ENCODE measurements around the gene CAMTA1.
"Not testable (repeated sequence)": the region's sequence is repeated elsewhere in the genome, so short reads cannot be mapped to it uniquely, and the experiment has no call there.

Gene CAMTA1

DNA sequence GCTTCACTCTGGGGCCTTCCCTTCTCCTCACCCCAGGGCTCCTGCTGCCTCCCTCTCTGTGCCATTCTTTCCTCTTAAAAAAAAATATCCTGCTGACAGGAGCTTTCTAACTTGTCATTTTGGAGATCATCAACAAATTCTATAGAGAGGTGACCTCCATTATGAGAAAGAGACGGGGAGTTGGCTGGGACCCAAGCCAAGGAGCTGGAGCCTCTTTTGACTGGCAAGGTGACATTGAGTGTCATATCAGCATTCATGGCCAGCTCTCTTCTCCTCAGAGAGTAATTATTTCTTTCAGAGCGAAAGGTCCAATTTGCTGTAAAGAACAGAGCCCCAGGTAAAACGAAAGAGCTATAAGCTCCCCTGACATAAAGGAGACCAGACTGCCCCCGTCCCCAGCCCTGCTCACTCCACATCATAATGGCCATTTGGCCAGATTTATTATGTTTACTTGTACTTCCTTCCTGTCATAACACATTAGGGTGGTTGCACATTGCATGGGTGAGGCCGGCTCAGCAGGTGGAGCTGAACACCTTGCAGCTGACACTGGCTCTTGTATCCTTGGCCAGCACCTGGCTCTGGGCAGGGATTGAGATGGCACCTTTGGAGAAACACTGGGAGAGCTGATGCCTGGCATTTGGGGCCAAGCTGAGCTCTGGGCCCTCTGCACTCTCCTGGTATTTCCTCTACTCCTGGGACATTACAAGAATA is 581.9 kb downstream of the CAMTA1 start:
- DNase-seq (ENCODE audit: low read depth in 2 of 2), result no peak

DNA sequence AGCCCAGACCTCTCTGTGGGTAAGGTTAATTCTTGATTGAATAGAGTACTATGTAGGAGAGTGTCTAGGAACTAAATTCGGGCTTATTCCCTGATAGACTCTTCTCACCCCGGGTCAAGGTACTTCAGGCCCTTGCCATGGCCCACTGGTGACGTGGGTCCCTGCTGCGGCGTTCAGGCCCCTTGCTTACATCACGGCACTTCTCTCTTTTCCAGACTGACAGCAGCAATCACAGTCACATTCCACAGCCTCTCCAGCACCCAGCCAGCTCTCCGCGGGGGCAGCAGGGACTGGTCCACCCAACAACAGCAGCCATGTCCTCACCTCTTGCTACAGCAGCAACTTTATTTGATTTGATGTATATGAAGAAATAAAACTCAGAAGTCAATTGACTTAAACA is 584.6 kb downstream of the CAMTA1 start:
- no peak for DNase-seq (ENCODE audit: low read depth in 2 of 2)

DNA sequence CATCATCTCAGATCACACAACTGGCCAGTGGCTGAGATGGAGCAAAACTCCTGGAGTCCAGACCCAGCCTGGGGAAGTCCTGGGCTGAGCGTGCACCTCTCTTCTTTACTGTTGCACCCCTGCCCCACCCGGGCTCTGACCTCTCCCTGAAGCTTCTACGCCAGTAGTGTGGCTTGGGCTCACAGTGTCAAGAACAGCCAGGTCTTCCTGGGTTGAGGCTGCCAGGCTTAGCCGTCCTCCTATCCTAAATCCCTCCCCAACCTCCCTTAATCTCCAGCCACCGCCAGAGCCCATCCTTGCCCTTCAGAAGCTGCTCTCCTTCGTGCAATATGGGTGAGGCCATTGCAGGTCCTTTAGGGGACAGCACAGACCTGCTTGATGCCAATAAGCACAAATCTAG is 586.7 kb downstream of the CAMTA1 start:
- no peak for DNase-seq (ENCODE audit: low read depth in 2 of 2)

DNA sequence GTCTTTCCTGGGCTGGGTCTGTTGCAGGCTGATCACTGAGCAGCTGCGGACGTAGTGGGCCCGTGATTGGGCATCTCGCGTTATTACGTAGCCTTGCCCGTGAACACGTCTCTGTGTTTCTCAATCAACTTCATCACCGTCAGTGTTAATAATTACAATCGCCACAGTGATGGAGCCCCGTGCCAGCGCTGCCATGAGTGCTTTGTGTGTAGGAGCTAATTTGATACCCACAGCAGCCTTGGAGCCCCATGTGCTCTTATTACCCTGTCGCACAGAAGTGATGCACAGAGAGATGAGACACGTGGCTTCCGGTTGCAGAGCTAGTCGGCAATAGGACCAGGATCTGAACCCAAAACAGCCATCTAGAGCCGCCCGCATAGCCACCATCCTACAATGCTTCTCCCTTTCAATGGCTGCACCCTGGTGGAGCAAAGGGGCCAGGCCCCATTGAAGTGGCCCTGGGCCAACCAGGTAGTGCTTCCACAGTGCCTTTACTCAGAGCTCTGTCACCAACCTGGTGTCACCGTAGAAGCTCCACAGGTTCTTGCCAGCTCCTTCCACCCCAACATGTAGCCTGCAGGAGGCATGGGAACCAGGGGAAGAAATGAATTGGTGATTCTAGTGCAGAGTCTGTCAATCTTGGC is 587.3 kb downstream of the CAMTA1 start:
- DNase-seq (ENCODE audit: low read depth in 2 of 2), result no peak

DNA sequence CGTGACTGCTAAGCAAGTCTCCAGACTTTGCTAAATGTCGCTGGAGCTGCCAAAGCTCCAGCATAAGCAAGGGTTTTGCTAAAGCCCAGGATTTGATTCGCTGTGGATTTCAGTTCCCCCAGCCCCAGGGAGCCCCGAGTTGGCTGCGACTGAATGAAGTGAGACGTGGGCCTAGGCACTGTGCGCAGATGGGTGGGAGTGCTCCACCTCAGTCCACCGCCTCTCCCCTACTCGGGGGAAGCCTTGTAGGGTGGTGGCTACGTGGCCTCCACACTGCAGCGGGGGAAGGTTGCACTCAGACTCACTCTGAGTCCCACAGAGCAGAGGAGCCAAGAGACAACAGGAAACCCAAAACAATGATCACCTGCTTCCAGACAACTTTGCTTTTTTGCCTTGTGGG is 588.0 kb downstream of the CAMTA1 start:
- DNase-seq (ENCODE audit: low read depth in 2 of 2), result no peak

DNA sequence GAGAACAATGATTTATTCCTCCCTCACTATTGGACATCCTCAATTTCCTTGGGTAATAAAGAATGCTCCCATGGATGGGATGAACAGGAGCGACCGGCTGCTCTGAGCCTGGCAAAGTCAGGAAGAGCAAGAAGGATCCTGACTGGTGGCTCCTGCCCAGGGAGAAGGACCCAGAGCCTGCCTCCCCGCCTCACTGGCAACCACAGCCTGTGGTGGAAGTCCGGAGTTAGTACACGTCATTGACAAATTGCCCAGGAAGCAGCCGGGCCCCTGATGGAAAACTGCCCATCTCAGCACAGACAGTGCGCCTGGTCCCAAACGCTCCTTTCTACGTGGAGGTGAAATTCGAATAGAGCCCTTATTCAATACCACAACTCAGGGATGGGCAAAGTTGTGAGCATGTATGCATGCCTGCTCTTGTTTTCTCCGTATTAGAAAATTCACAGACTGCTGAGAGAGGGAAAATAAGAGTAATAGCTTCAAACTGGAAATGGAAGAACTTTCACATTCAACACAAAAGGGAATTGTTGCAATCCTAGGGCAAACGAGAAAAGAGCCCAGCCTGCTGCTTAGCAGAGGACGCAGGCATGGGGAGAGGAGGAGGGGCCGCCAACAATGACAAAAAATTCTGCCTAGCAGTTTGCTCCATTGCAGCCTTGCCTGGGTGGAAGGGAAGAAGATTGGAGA is 588.8 kb downstream of the CAMTA1 start:
- no peak for DNase-seq (ENCODE audit: low read depth in 2 of 2)

DNA sequence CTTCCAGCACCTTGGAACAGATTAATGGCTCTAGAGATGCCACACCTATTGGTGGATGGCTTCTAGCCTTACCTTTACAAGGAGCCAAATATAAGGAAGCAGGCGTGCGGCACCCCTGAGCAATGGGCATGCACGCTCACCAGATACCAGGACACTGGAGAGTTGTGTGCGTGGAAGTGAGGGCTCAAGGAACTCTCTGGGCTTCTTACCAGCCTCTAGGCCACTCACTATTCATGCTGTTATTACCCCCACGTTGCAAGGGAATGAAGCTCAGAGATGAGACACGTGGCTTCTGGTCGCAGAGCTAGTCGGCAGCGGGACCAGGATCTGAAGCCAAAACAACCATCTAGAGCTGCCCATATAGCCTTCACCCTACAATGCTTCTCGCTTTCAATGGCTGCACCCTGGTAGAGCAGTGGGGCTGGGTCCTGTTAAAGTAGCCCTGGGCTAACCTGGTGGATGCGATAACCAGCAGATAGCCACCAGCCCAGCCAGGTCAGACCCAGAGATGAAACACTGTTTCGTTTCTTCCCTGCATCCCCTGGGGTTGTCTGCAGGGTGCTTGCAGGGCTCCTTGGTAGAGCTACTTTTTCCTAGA is 589.4 kb downstream of the CAMTA1 start:
- DNase-seq (ENCODE audit: low read depth in 2 of 2), result no peak

DNA sequence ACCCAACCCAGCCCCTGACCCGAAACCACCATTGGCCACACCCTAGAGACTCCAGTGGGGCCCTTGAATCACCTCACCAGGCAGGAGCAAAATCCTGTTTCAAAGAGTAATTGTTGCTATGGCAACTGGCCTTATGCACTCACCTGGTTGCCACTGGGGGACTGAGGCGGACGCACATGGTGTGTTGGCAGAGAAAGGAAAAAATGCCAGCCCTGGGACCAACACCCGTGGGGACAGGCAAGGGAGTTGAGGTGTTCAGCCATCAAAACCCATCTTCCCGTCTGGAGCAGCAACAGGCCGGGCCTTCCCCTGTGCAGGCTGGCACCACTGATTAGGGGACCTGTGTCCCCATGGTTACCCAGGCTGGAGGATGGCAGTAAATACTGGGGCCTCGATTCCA is 590.1 kb downstream of the CAMTA1 start:
- no peak for DNase-seq (ENCODE audit: low read depth in 2 of 2)

DNA sequence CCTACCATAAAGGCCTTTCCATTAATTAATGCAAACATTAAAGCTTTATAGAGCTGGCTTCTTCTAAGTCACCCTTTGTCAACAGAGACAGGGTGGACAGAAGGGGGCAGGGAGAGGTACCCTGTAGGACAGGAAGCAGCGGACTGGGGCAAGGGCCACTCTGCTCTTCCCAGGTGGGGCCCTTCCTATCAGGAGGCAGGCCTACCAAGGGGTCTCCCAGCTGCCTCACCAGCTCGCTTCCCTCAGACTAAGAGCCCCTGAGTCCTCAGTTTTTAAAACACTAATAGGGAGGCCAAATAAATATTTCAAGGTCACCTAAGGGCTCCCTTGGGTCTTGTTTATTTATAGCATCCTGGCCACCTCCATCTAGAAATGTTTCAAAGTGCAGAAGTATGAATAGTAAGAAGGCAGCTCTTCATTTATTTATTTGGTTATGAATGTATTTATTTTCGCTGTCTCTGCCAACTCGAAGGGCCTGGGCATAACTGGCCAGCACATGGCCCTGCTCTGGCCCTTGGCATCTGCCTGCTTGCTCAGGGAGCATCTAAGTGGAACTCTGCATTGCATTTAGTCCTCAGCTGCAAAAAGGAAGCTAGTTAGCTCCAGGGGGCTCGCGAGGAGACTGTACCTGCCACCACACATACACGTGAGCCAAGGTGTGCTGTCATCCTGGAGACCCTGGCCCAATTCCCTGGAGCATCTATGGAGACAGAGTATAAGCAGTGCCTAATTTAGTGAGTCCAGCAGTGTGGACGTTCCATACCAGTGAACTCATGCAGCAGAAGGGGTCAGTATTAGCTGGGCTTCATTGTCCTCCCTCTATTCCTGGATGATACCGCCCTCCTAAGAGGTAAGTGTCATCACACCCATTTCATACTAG is 590.8 kb downstream of the CAMTA1 start:
- DNase-seq (ENCODE audit: low read depth in 2 of 2), result no peak

DNA sequence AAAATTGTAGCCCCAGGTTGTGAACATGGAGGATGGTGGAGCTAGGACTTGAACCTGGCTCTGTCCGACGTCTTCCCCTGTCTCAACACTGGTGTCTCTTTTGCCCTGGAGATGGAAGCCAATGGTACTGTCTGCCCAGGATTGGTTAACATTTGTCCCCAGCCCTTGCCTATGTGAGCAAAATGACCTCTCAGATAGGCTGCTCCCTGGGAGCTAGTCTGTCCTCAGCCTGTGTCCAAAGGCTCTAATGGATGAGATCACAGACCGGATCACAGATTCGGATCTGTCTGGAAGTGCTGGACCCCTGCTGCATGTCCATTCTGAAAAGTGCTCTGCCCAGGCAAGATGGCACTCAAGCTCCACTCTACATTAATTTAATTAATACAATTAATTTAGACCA is 591.4 kb downstream of the CAMTA1 start:
- DNase-seq (ENCODE audit: low read depth in 2 of 2), result no peak

DNA sequence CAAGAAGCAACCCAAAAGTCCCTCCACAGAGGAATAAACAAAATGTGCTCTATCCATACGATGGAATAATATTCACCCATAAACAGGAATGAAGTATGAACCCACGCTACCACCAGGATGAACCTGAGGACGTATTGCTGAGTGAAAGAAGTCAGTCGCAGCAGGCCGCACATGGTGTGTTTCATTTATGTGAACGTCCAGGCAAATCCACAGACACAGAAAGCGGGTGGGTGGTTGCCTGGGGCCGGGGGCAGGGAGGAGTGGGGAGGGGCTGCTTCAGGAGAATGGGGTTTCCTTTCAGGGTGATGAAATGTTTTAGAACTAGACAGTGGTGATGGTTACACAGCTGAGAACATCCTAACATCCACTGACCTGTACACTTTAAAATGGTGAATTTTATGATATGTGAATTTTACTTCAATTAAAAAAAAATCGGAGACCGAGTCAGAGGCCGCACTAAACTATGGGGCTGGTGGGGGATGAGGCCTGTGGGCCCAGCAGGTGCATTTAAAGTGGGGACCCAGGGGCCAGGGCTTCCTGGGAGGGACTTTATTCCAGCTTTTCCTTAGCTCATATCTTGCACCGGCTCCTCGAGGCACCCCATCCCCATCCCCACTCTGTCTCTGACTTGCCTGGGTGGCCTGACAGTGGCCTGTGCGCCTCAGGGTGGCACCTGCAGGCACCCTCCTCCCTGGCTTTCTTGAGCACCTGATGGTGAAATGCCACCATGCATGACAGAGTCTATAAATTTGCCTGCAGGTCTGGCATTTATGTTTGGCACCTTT is 593.3 kb downstream of the CAMTA1 start:
- no peak for DNase-seq (ENCODE audit: low read depth in 2 of 2)

DNA sequence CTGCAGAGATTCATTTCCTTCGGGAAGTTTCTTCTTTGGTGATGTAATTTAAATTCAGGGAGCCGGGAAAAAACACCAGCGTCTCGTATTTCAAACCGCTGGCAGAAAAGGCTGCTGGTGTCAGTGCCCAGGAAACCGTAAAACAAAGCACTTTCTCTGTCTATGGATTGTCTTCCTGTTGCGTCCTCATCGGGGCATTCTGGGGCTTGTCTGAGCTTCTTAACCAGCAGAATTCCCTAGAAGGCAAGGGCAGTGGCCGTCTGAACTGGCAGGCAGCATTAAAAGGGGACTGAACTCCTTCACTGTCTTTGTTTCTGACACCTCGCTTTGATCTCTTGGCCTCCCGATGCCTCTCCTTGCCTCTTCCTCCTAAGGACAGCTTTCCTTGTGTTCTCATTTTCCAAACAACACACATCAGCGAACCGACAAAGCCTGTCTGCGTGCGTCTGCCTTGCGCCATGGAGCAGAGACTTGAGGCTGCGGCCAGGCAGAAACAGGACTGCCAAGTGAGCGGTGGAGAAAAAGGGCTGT is 594.3 kb downstream of the CAMTA1 start:
- no peak for DNase-seq (ENCODE audit: low read depth in 2 of 2)

DNA sequence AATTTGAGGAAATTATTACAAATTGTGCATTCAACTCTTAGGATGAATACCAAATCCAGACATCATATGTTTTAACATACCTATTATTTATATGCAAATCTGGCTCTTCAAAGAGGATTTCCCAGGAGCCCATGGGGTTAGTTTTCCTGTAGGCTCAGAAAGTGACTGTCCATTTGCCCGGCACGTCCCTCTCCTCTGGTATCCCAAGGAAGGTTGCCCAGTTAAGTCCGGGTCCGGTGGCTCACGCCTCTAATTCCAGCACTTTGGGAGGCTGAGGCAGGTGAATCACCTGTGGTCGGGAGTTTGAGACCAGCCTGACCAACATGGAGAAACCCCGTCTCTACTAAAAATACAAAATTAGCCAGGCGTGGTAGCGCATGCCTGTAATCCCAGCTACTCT is 594.8 kb downstream of the CAMTA1 start:
- DNase-seq (ENCODE audit: low read depth in 2 of 2), result not testable (repeated sequence)

DNA sequence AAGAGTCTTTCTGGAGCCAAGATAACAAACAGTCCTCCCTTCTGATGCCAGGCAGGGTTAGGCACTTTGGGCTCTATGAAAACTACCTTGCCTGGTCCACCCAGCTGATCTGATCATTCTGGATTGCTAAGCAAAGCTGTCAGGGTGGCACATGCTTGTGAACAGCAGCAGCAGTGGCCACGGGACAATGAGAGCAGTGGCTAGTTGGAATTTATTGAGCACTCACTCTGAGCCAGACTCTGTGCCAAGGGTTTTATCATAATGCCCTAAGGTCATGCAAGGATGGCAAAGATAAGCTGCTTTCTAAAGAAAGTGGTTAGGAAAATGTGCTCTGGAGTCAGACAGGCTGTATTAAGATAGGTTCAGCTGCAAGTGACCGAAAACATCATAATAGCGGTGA is 595.5 kb downstream of the CAMTA1 start:
- no peak for DNase-seq (ENCODE audit: low read depth in 2 of 2)

DNA sequence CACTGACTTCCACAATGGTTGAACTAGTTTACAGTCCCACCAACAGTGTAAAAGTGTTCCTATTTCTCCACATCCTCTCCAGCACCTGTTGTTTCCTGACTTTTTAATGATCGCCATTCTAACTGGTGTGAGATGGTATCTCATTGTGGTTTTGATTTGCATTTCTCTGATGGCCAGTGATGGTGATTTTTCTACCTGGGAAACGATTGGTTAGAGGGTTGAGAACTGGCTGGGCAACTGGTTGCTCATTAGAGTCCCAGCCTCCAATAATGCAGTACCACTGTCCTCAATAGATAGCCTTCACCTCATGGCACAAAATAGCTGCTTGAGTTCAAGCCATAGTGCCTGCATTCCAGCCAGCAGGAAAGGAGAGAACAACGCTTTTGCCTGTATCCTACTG is 596.5 kb downstream of the CAMTA1 start:
- not testable (repeated sequence) for DNase-seq (ENCODE audit: low read depth in 2 of 2)

DNA sequence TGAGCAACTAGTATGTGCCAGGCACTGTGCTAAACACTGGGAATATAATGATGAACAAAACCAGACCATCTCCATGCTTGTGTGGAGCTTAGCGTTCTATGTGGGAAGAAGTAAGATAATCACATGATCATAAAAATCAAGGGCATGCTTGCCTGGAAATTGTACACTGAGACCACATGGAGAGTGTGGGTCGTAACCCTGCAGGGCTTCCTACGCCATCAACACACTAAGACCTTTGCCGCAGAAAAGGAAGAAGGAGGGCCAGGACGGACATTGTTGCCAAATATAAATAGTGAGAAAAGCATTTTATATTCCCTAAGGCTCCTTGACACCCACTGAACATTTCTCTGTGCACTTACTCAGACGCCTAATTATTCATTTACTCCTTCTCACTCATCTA is 597.7 kb downstream of the CAMTA1 start:
- DNase-seq (ENCODE audit: low read depth in 2 of 2), result no peak

DNA sequence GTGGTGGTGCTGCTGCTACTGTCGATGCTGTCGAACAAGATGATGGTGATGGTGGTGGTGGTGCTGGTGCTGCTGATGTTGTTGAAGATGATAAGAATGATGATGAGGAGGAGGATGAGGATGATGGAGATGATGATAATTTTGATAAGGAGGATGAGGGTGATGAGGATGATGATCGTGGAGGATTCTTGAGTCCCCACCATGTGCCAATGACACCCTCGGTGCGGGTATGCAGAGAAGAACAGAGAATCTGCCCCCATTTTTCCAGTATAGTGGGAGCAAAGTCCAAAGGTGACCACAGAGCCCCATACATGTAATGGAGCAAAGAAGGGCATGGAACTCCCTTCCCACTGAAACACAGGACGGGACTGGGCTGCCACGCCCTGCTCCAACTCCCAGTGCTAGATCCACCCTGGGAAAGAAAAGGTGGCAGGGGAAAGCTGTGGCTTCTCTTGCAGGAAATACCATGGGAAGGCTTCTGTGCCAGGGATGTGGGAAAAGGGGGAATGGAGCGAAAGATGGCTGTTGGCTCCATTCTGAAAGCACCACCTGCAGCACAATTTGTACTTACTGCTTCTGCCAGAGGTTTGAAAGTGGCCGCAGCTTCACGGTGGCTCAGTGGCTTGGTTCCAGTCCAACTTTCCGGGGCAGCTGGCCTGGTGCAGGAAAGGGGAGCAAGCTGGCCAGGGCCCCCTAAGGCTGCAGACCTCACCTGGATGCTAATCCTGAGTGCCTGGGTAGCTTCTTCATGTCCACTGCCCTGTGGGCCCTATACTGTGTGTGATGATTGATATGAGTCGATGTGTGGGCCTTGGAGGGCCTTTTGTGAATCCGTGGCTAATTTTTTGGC is 598.6 kb downstream of the CAMTA1 start:
- no peak for DNase-seq (ENCODE audit: low read depth in 2 of 2)

DNA sequence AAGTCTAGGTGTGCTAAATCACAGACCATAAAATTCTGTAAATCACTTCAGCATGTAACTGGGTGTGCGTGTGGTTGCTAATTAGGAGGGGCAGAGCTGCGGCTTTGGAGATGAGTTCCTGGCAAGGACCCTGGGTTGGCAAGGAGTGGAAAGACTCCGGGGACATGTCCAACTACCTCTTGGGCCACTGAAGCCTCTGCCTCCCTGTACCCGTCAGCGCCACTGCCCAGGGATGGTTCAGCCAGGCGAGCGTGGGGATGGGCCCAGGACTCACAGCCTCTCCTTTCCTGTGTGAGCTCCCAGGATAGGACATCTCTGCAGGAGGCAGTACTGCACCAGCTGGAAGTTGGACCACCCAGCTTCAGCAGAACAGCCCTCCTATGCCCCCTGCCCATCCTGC is 599.4 kb downstream of the CAMTA1 start:
- DNase-seq (ENCODE audit: low read depth in 2 of 2), result no peak

DNA sequence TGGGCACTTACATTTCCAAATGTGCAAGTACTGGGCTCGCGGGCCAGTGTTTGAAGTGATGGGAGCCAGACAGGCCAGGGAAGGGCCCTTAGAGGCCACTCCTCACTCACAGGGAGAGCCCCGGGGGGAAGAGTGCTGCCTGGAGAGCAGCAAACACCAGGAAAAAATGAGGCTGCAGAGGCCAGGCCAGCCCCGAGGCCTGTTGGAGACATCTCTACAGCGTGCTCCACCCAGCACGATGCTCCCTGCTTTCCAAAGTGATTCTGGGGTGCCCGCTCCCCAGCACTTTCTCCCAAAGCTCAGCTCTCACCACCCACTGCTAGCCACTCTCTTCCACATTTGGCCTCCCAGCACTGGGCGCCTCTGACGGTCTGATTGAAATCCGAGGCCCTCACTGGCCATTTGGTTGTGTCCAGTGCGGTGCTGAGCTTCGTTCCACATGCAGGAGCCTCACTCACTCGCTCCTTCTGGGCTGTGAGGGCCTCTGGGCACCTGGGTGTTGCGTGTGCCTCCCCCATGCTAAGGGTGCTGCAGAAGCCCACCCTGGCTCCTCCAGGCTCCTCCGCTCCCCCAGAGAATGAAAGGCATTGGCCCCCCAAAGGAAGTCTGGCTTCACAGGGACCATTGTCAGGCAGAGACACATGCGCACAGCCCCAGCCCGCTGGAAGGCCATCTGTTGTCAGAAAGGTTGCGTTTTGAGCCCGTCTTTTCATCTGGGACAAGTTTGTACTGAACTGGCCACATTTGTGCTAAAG is 600.4 kb downstream of the CAMTA1 start:
- DNase-seq (ENCODE audit: low read depth in 2 of 2), result no peak

Measured in activated CD4-positive, alpha-beta T cell treated with anti-CD3 and anti-CD28 coated beads for 24 hours (primary cell).